Ishikawa (cell line): Measurements from ENCODE around the gene CDK5.

Experiments
- CEBPB ChIP-seq: IDR thresholded peaks from 2 replicates; pipeline ENCODE4 v1.6.1; 2012
- EGR1 ChIP-seq: IDR thresholded peaks from 2 replicates; pipeline ENCODE4 v1.6.1; 2012
- EP300 ChIP-seq: IDR thresholded peaks from 2 replicates; pipeline ENCODE4 v1.6.1; 2012; ENCODE audit warnings: borderline replicate concordance
- NFIC ChIP-seq: IDR thresholded peaks from 2 replicates; pipeline ENCODE4 v1.6.1; 2012
- RAD21 ChIP-seq: IDR thresholded peaks from 2 replicates; pipeline ENCODE4 v1.6.1; 2012; ENCODE audit warnings: low read depth
- TAF1 ChIP-seq: IDR thresholded peaks from 2 replicates; pipeline ENCODE4 v1.6.1; 2012; ENCODE audit warnings: low read depth, mild to moderate bottlenecking
- YY1 ChIP-seq: IDR thresholded peaks from 2 replicates; pipeline ENCODE4 v1.6.1; 2012; ENCODE audit warnings: low read depth
- TF ChIP-seq, protein P1 (sequence below): IDR thresholded peaks from 2 replicates; pipeline ENCODE4 v1.6.1; 2012
- TF ChIP-seq, protein P2 (sequence below): IDR thresholded peaks from 2 replicates; pipeline ENCODE4 v1.6.1; 2012; ENCODE audit warnings: low read depth, mild to moderate bottlenecking

DNA sequence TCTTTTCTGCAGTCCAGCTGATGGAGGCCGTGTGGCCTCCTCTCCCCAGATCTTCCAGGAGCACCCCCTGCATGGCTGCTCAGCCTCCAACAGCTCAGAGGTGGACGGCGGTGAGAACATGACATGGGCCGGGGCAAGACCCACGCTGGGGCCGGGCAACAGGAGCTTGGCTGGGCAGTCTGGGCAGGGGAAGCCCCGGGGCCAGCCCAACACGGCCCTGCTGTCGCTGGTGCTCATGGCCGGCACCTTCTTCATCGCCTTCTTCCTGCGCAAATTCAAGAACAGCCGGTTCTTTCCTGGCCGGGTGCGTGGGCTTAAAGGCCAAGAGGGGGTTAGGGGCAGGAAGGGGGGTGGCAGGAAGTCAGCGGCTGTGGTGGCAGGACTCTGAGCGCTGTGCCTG, 16.3 kb upstream of the CDK5 start:
- no peak for TF ChIP-seq TAF1
- TF ChIP-seq CEBPB = no peak
- no peak for TF ChIP-seq NFIC
- no peak for TF ChIP-seq RAD21
- no peak for TF ChIP-seq EGR1
- TF ChIP-seq, protein P1, sequence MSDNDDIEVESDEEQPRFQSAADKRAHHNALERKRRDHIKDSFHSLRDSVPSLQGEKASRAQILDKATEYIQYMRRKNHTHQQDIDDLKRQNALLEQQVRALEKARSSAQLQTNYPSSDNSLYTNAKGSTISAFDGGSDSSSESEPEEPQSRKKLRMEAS = no peak
- TF ChIP-seq EP300 = no peak
- TF ChIP-seq, protein P2, sequence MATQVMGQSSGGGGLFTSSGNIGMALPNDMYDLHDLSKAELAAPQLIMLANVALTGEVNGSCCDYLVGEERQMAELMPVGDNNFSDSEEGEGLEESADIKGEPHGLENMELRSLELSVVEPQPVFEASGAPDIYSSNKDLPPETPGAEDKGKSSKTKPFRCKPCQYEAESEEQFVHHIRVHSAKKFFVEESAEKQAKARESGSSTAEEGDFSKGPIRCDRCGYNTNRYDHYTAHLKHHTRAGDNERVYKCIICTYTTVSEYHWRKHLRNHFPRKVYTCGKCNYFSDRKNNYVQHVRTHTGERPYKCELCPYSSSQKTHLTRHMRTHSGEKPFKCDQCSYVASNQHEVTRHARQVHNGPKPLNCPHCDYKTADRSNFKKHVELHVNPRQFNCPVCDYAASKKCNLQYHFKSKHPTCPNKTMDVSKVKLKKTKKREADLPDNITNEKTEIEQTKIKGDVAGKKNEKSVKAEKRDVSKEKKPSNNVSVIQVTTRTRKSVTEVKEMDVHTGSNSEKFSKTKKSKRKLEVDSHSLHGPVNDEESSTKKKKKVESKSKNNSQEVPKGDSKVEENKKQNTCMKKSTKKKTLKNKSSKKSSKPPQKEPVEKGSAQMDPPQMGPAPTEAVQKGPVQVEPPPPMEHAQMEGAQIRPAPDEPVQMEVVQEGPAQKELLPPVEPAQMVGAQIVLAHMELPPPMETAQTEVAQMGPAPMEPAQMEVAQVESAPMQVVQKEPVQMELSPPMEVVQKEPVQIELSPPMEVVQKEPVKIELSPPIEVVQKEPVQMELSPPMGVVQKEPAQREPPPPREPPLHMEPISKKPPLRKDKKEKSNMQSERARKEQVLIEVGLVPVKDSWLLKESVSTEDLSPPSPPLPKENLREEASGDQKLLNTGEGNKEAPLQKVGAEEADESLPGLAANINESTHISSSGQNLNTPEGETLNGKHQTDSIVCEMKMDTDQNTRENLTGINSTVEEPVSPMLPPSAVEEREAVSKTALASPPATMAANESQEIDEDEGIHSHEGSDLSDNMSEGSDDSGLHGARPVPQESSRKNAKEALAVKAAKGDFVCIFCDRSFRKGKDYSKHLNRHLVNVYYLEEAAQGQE = no peak
- no peak for TF ChIP-seq YY1
